ENCODE results near the gene ABHD12B. TPM values are rescaled to one million over a fixed set of nuclear protein-coding genes. Genes with fewer than 3 reads are reported as not detected.

ABHD12B gene
- total RNA-seq, result not detected in 2 replicates

GRCh38 chr14:50871914-50872732 is at the start of gene ABHD12B:
Gene ABHD12B, plus strand, starts transcription at chr14:50872053. Its CDS starts 122 bp downstream, at chr14:50872175.

GRCh38 chr14:50830932-50831725 is 40.7 kb upstream of the ABHD12B start, which contains the start of gene NIN:
Gene NIN, minus strand, starts transcription at chr14:50831162. Its CDS starts 9,106 bp downstream, at chr14:50822056.

GRCh38 chr14:50943943-50944646 is 72.2 kb downstream of the ABHD12B start, which contains the start of gene PYGL:
Gene PYGL, minus strand, starts transcription at chr14:50944483. Its CDS starts 80 bp downstream, at chr14:50944403.

Other genes with a start within 250 kb of the ABHD12B start
- 28.1 and 28.7 TPM in 2 replicates for gene SAV1, start 203.7 kb upstream of the ABHD12B start, total RNA-seq
- 16.6 and 19.4 TPM in 2 replicates for gene NIN, start 40.9 kb upstream of the ABHD12B start, total RNA-seq
- 110 and 112 TPM in 2 replicates for gene PYGL, start 72.4 kb downstream of the ABHD12B start, total RNA-seq
- gene TRIM9, start 223.1 kb downstream of the ABHD12B start, total RNA-seq, result 0.21 TPM in 1 of 2 replicates, not detected in the other

All from tracheal epithelial cell (primary cell).